HG03432 (cell line): Measurements from ENCODE around the gene RPL35A.
A peak's percentile ranks its signal among the peaks of the same experiment; 100 is the strongest.
"Not testable (repeated sequence)": the region's sequence is repeated elsewhere in the genome, so short reads cannot be mapped to it uniquely, and the experiment has no call there.

Source experiments
- ATAC-seq: cut with Tn5 transposase; IDR thresholded peaks from one replicate; pipeline ENCODE4 v1.9.1; 2021; ENCODE audit warnings: mild to moderate bottlenecking, moderate library complexity; ENCODE audit not compliant: unreplicated experiment

The RPL35A gene

GRCh38 chr3:197951392-197951990 is 1.5 kb downstream of the RPL35A start:
- no peak for ATAC-seq

DNA sequence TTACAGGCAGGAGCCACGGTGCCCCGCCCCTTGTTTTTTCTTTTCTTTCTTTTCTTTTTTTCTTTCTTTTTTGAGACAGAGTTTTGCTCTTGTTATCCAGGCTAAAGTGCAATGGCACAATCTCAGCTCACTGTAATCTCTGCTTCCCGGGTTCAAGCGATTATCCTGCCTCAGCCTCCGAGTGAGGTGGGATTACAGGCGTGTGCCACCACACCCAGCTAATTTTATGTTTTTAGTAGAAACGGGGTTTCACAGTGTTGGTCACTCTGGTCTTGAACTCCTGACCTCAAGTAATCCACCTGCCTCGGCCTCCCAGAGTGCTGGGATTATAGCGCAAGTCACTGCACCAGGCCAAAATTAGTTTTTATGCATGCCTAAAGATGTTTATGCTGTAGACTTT is 2.5 kb downstream of the RPL35A start:
- ATAC-seq = no peak

- no peak for ATAC-seq
Observed at GRCh38 chr3:197953325-197953724, 3.3 kb downstream of the RPL35A start.

DNA sequence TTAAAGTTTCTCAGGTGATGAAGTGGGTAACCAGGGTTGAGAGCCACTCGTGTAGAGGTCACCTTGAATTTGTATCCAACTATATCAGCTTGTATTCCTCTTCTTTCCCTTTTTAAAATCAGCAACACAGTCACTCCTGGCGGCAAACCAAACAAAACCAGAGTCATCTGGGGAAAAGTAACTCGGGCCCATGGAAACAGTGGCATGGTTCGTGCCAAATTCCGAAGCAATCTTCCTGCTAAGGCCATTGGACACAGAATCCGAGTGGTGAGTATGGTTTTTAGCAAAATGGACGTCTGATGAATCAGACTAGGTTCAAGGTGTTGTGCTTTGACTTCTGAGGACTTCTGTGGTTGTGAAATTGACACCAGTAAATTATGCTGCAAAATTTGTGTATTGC is 3.9 kb downstream of the RPL35A start:
- no peak for ATAC-seq

DNA sequence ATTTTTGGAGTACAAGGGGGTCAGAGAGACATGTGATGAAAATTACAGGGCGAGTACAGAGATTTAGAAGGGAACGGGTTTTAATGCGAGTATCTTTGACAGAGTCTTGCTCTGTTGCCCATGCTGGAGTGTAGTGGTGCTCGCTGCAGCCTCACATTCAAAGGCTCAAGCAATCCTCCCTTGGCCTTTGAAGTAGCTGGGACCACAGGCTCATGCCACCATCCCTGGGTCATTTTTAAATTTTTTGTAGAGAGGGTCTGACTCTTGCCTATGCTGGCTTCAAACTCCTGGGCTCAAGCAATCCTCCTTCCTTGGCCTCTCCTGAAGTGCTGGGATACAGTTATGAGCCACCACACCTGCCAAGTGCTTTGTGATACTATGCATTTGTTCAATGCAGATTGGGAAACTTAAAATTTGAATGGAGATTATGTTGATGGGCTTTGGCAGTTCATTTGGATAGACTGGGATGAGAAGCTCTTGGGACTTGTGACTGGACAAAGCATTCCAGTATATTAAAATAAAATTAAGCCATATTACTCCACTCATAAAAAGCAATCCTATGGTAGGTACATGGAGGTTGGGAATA is 6.0 kb downstream of the RPL35A start:
- no peak for ATAC-seq

- ATAC-seq = no peak
Observed at GRCh38 chr3:197956626-197956988, 6.6 kb downstream of the RPL35A start.

DNA sequence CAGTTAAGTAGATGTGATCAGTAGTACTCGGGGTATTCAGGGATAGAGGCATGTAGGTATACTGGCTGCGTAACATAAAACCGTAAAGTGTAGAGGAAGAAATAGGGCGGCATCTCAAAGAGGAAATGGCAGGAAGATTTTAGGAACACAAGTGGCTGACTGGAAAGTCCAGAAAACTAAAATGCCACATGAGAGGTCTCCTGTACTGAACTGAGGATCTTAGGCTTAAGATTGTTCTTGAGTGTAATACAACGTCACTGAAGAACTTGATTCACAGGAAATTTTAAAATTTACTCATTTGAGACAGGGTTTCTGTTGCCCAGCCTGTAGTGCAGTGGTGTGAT is 7.8 kb downstream of the RPL35A start:
- no peak for ATAC-seq

DNA sequence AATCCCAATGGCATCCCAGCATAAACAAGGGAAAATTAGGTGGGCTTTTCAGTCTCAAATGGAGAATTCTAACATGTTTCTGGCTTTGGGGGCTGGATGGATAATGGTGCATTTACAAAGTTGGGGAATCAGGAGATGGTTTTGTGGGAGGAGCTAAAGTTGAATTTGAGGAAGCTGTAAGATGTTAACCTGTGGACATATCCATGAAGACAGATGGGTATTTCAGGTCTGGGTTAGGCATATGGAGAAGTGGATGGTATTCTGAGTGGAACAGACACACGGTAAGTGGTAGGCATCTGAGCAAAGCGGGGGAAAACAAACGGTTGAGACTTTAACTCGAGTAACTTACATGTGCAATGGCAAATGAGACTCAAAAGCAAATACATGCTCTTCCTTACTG is 8.4 kb downstream of the RPL35A start:
- ATAC-seq = no peak

- ATAC-seq = not testable (repeated sequence)
Observed at GRCh38 chr3:197958848-197959247, 8.9 kb downstream of the RPL35A start.

- no peak for ATAC-seq
Observed at GRCh38 chr3:197959500-197959890, 9.5 kb downstream of the RPL35A start.

DNA sequence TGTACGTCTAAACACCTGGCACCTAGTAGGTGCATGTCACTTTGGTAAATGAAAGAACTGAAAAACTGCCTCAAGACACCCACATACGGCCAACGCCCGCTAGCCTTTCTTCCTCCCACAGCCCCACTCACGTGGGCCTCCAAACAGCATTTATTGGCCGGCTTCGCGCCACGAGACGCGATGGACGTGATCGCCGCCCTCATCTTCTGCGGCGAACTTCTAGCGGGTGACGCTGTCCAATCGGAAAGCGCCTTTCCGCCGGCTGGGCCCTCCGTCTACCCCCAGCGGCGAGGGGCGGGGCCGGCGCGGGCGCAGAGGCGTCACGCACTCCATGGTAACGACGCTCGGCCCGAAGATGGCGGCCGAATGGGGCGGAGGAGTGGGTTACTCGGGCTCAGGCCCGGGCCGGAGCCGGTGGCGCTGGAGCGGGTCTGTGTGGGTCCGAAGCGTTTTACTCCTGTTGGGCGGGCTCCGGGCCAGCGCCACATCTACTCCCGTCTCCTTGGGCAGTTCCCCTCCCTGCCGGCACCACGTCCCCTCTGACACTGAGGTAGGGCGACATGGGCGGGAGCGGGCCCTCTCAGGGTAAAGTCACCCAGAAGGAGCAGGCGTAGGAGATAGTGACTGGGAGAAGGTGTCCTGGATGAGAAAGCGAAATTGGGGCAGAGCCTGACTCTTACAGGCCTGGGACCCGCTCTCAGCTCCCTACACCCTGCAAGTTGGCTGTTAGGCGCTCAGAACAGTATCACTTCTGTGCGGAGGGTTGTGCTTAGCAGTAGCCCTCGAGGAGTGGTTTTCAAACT is 10.1 kb downstream of the RPL35A start, which contains the start of gene LMLN:
Gene LMLN (plus strand): TSS at position 327 of the 803 bp plus-strand sequence. CDS start 29 bp downstream, at position 356.
- ATAC-seq = peak; percentile 99

DNA sequence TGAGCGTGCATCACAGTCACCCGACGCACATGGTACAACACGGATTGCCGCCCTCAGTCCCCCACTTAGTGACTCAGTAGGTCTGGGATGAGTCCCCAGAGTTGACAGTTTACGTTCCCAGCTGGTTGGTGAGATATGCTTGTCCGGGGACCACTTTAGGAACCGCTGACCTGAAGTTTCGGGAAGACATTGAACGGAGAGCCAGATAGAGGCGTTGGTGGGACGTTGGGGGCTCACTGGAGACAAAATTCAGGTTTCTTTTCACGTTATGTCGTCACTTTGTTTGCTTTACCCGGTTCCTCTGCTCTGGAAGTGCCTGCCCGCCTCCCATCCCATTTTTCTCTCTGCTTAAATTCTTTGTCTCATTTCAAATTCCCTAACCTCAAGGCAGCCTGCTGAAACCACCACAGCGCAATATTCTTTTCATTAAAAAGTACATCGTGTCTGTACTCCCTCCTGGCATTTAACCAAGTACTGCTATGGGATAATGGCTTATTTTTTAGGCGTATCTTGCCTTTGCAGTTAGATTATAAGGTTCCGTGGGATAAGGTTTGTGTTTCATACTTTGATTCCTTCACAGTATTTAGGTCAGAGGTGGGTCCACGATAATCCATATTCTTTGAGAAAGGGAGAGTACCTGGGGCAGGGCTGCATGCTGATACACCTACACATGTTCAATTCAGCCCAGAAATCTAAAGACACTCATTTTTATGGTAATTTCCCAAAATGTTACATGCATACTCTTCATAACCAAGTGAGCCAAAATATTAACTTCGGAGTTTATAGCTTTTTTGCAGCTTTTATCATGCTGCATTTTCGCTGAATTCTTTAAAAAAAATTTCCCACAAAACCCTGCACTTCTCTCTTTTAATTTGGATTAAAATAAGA is 10.9 kb downstream of the RPL35A start:
- ATAC-seq = no peak

DNA sequence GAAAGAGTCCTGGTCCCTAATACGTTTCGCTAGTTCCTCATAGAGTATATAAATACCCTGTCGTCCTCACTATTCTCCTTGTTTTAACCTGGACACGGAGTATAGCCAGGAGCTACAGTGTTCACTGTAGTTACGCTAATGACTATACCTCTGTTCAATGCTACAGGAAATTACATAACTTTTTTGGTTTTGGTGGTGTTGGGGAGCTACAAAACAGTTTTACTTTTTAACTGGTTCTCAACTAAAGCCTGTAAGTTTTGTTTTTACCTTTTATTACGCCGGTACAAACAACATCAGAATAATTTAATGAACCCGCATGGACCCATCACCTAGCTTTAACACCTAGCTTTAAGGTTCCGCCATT is 11.6 kb downstream of the RPL35A start:
- ATAC-seq = no peak

DNA sequence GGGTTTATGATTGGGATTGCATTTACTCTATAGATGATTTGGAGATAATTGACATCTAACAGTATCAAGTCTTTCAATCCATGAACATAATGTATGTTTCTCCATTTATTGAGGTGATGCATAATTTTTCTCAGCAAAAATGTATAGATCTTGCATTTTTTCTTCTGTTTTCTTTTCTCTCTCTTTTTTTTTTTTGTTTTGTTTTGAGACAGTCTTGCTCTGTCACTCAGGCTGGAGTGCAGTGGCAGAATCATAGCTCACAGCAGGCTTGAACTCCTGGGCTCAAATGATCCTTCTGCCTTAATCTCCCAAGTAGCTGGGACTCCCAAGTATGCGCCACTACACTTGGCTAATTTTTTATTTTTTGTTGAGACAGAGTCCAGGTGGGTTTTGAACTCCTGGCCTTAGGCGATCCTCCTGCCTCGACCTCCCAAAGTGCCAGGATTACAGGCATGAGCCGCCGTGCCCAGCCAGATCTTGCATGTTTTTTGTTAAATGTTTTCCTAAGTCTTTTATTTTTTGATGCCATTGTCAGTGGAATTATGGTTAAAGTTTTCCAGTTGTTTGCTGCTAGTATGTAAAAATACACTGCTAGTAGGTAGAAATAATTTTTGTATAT is 13.1 kb downstream of the RPL35A start:
- no peak for ATAC-seq

DNA sequence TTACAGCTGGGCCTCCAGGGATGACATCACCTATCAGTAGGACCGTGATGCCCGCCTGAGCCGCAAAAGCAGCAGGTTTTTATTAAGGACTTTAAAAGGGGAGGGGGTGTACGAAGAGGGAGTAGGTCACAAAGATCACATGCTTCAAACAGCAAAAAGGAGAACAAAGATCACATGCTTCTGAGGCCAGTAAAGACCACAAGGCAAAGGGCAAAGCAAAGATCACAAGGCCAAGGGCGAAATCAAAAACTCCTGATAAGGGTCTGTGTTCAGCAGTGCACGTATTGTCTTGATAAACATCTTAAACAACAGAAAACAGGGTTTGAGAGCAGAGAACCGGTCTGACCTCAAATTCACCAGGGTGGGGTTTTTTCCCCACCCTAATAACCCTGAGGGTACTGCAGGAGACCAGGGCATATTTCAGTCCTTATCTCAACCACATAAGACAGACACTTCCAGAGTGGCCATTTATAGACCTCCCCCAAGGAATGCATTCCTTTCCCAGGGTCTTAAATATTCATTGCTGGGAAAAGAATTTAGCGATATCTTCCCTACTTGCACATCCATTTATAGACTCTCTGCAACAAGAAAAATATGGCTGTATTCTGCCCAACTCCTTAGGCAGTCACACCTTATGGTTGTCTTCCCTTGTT is 17.5 kb downstream of the RPL35A start:
- ATAC-seq = not testable (repeated sequence)

- no peak for ATAC-seq
Observed at GRCh38 chr3:197970588-197970987, 20.6 kb downstream of the RPL35A start.

- ATAC-seq = no peak
Observed at GRCh38 chr3:197974016-197974415, 24.0 kb downstream of the RPL35A start.

- no peak for ATAC-seq
Observed at GRCh38 chr3:197975311-197975710, 25.3 kb downstream of the RPL35A start.

GRCh38 chr3:197983076-197983475 is 33.1 kb downstream of the RPL35A start:
- no peak for ATAC-seq

- no peak for ATAC-seq
Observed at GRCh38 chr3:197989651-197990050, 39.7 kb downstream of the RPL35A start.
